GM18505 (cell line): Measurements from ENCODE around the gene CRIM1.

Experiments used
- ATAC-seq: cut with Tn5 transposase; IDR thresholded peaks from one replicate; pipeline ENCODE4 v1.9.1; 2021; ENCODE audit not compliant: unreplicated experiment
- POLR2A ChIP-seq: IDR thresholded peaks from 4 replicates; pipeline ENCODE4 v1.6.1; 2011; ENCODE audit warnings: borderline replicate concordance; ENCODE audit not compliant: insufficient read depth, insufficient read length; ENCODE audit errors: extremely low read depth

CRIM1 gene

DNA sequence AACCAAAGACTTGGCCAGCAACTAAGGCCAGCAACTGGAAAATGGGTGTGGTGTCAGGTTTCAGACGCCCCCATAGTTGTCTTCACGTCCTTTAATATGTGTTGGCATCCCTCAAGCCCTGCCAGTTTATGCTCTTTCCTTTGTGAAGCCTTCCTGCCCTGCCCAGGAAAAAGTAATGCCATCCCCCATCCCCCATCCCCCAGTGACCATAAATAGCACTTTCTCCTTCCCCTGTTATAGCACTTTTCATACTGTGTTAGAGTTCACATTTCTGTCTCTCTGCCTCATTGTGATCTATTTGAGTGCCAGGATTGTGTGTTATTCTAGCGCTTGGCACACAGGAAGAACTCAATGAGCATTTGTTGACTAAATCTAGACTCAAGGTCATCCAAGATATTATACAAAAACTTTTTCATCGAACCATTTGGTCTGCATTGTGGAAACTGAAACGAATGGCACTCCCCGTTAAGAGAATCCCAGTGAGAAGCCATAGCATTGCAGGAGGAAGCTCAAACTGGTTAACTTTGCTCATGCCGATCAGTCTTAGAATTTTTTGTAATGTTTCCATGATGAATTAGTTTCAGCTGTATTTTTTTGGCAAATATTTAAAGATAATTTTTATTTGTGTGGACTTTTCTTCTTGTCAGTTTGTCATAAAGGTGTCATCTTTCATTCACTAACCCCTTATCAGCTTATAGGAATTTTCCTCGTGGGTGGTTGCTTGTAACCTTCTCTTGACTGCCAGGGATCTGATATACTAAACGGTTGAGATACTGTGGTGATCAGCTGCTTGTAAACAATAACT is 15.7 kb downstream of the CRIM1 start:
- ATAC-seq = no peak
- no peak for TF ChIP-seq POLR2A

DNA sequence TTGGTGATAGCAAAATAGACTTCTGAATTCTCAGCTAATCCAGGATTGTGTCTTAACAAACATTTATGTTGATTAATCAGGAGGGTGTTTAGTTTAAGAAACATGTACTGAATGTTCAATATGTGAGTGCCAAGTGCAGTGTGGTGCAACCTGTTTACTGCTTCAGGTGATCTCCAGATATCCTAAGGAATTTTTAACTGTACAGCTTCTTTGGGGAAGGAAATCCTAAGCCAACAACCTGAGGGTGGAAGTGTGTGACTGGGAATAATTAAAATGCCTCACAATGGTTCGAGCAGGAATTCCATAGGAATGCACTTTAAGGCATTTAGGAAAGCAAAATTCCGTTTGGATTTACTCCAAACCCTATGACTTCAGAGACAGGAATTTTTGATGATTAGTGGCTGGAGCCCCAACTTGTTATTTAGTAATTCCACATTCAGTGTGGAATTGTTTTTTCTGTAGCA is 16.4 kb downstream of the CRIM1 start:
- no peak for ATAC-seq
- no peak for TF ChIP-seq POLR2A

DNA sequence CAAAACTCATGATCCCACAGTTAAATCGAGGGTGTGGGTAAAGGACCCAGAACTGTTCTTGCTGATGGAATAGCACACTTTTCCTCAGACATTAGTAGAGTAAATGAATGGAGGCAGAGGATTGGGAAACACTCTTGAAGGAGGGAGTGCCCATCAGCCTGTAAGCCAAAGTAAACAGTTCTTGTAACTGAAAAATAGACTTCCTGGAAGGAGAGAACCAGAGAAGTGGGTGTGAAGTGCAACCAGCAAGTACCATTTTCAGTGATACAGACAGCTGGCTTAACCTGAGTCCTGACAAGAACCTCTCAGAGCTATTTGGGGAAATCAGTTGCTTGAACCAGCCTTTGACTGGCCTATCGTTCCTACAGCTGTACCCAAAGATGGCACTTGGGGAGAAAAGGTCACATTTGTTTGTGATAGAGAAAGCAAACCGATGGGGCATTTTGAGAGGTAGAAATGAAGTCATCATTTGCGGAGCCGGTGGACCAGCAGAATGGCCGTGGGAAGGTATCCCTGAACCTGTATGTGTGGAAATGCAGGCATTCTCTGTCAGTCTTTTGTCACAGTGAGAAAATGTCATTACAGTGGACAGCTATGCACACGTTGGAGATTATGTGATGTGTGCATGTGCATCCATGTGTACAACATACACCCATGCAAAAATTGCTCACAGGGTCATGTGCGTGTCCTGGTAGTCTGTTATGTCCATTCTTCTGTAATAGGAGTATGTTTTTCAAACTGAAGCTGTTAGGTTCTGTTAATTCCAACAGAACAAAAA is 17.8 kb downstream of the CRIM1 start:
- TF ChIP-seq POLR2A = no peak
- no peak for ATAC-seq

DNA sequence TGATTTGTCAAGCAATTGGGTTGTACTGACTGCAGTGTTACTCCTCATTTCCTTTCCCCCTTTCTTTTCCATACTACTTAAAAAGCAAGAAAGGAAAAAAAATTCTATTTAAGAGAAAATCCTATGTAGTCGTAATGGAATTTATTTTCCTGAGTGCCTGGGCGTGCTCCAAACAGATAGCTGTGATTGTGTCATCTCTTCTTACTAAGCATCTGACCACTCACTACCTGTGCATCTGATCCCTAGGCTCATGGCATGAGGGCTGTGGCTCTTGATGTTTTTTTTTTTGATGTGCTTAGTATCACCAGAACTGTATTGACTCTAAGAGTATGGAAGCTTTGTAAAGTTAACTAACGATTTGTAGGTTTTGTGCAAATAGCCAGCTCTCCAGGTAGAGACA is 19.0 kb downstream of the CRIM1 start:
- TF ChIP-seq POLR2A = no peak

DNA sequence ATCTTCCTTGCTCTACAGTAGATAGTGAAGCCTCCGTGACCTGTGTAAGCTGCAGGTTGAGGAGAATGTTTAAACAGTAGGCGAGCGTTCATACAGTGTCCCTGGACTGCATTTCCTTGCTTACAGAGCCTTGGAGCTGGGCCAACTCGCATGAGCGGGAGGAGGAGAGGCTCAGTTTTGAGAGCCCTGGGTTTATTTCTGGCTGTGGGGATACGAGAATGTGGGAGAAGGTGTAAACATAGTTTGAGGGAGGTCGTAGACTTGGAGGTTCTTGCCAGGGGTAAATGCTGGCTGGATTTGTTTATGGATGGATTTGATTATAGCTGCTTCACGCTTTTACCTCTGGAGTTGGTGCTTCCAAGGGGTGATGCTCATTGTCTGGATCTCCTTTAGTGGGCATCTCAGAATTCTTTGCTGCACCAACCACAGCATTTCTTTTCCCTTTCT is 20.8 kb downstream of the CRIM1 start:
- ATAC-seq = no peak

More for the DNA sequence above, 19.0 kb downstream of the CRIM1 start:
- ATAC-seq = no peak

DNA sequence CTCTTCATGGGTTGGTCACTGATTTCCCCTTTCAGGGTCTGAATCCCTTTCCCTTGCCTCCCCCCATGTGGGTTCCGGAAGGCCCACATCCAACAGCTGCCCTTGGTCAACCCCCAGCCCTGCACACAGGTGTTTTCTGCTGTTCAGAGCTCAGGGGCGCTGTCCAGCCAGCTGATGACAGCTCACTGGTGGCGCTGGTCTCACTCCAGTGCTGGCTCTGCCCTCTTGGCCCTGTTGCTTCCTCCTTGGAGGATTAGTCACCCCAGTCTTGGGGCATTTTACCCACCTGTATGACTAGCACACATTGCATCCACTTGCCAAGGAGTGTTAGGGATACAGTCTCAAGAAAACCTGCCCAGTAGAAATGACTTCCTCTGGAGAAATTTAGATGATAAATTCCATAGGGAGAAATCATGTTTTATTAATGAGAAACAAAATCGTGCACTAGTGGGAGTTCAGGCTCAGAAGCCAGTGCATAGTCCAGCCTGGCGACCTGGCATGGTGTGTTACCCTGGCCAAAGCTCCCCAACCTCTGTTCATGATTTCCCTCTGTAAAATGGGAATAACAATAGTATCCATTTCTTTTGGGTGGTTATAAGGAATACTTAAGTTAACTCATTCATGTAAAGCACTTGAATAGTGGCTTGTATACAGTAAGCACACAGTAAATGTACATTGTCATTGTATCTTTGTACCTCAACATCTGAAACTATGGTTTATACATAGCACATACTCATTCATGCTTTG is 21.6 kb downstream of the CRIM1 start:
- no peak for ATAC-seq

More for the DNA sequence above, 20.8 kb downstream of the CRIM1 start:
- no peak for TF ChIP-seq POLR2A

DNA sequence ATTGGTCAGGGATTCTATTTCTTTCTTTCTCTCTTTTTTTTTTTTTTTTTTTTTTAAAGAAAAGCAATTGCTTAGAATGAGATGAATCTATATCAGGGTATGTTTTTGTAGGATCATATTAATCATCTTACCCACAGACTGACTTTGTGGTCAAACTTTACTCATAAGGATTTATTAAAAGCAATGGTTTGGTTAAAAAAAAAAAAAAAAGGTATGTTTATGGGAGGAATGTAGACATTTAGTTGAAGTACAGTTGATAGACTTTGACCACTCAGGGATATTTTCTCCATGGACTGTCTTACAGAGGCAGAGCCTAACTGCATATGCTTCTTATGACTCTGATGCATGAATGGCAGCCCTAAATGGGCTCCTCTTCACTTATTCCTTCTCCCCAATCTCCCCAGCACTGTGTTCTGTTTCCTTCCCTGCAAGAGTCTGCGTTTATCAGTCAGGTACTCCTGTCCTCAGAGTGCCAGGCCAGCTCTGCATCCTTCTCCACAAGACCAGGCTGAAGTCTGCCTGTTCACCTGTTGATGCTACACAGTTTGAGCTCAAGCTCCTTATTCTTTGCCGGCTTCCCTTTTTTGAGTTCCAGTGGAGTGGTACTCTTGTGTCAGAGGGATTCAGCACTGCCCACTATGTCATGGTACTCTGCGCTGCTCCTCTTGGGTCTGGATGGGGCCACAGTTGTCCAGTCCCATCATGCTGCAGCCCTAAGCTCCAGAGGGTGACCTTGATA is 24.3 kb downstream of the CRIM1 start:
- no peak for TF ChIP-seq POLR2A
- no peak for ATAC-seq

More for the DNA sequence above, 21.6 kb downstream of the CRIM1 start:
- no peak for TF ChIP-seq POLR2A

DNA sequence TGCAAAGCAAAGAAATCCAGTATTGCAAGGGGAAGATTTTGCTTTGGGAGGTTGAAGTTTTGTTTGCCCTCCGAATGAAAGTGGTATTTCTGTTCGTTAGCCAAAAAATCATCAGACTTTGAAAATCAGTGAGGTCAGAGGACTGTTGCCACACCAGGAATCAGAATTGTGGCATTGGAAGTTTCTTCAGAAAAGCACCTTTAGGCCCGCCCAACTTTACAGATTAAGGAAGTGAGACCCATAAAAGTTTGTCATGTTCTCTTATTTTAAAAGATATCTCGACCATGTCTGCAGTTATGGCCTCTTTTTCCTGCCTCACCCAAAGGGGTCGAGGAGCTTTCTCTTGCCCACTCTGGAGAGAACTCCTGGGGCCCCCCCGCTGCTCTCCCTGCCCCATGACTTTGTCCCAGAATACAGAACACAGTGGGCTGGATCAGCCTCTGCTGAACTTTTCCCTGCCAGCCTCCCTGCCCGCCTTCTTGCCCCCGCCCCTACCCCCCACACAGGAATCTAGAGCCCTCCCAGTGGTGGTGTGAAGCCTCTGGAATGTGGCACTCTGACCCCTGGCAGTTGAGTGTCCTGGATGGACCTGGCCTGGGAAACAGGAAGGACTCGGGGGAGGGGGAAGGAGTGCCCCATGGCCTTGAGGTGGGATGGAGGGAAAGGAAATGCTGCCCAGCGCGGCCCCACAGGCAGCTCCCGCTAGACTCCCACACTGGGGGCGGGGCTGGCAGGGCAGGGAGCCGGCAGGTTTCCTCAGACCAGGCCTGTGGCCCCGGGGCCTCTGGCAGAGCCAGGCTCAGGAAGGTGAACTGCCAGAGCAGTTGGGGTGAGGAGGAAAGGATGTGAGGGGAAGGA is 25.3 kb downstream of the CRIM1 start:
- ATAC-seq = no peak

DNA sequence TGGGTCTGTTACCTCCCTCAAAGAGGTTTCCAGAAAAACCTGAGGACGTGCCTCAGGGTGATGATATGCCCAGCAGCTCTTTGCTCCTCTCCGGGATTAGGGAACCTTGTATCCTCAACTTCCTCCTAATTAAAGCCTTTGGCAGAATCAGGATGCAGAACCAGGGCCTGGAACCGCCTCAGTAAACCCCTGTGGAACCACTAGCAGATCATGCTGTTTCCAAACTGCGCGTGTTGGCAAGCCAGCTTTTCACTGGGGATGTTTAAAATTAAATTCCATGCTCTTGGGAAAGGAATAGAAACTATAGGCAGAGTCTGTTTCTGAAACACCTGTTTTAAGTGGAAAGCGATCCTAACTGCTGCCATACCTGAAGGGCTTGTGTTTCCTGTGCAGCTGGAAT is 26.4 kb downstream of the CRIM1 start:
- ATAC-seq = no peak
- TF ChIP-seq POLR2A = no peak

More for the DNA sequence above, 25.3 kb downstream of the CRIM1 start:
- no peak for TF ChIP-seq POLR2A

DNA sequence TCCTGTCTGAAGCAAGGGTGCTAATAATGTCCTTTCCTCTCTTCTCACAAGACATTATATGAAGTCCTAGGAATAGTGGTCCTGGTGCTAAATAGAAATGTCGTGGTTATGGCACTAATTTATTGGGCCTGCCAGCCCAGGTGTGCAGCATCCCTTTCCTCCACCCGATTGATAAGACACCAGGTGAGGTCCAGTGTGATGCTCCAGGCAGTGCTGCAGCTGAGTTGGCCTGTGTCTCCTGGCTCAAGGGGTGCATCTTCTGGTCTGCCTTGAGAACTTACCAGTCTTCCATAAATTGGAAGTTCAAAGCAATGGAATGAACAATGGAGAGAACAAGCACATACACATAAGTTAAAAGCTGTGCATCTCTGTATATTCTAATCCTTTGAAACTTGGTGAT is 26.9 kb downstream of the CRIM1 start:
- ATAC-seq = no peak
- no peak for TF ChIP-seq POLR2A

DNA sequence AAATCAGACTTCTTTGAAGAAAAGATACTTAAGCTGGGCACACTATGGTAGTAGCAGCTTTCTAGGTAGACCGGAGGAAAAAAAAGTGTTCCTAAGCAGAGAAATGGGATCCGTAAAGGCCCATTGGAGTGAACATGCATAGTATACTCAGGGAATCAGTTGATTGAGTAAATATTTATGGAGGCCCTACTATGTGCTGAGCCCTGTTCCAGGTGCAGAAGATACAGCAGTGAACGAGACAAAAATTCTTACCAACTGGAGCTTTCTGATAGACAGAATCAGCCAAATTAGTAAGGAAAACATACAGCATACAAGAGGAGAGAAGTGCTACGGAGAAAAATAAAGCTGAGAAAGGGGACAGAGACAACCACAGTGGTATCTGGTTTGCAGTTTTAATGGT is 28.1 kb downstream of the CRIM1 start:
- ATAC-seq = no peak
- TF ChIP-seq POLR2A = no peak

DNA sequence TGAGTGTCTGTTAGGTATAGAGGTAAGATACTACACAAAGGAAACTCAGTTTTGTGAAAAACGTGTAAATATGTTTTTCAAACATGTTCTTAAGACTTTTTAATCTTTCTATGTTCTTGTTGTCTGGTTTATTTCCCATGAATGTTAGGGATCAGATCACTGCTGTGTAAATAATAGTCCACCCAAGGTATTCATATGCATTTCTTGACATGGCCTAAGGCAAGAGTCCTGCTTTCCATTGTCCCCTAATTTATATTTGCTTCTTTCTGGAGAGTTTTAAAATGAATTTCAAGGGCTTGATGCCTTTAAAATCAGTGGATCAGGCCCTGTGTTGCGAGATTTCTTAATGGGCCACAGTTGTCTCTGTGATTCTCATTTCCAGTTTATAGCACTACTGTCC is 28.9 kb downstream of the CRIM1 start:
- TF ChIP-seq POLR2A = no peak
- ATAC-seq = no peak
